Activated gamma-delta T cell treated with anti-CD3 and anti-CD28 coated beads, Interleukin-2, amount 50 U/mL, for 16 hours (primary cell): Measurements from ENCODE around the gene RABGAP1.

ENCODE experiments used
- DNase-seq: peaks from one replicate; pipeline ENCODE4 v3.0.0-alpha.2; 2020; ENCODE audit warnings: low read depth

The RABGAP1 gene

GRCh38 chr9:122944960-122945888, 4.4 kb downstream of the RABGAP1 start:
- no peak for DNase-seq

- no peak for DNase-seq
These were observed 5.7 kb downstream of the RABGAP1 start for GRCh38 chr9:122946461-122947005.

DNA sequence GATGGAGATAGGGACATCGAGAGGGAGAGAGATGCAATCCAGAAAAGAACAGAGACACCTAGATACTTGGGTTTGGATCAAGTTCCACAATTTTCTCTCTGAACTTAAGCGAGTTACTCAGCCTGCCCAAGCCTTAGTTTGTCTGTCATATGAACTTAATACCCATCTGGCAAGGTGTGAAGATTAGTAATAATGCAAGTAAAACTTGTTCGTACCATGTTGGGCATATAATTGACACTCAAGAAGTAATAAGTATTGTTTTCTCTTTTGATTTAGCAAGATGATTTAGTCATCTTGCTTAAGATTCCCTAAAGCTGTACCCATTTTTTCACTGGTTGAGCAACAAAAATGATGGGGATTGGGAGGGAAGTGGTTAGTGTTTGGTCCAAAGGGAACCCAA, 7.5 kb downstream of the RABGAP1 start:
- no peak for DNase-seq

GRCh38 chr9:122949696-122950095, 8.9 kb downstream of the RABGAP1 start:
- DNase-seq = no peak

DNA sequence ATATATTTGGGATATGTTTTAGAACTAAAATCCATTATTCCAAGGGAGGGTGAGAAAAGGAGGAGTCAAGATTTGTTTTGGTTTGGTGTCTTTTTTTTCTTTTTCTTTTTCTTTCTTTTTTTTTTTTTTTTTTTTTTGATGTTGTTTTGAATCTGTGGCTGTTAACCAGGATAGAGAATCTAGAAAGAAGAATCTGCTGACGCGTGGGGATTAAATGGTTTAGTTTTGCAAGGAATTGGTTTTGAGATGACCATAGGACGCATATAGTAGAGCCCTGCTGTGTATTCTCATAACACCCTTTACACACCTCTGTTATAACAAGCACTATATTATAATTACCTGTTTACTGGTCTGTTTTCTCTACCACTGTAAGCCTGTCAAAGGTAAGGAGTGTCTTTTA, 9.4 kb downstream of the RABGAP1 start:
- DNase-seq = no peak

GRCh38 chr9:122951056-122951455, 10.2 kb downstream of the RABGAP1 start:
- no peak for DNase-seq

DNA sequence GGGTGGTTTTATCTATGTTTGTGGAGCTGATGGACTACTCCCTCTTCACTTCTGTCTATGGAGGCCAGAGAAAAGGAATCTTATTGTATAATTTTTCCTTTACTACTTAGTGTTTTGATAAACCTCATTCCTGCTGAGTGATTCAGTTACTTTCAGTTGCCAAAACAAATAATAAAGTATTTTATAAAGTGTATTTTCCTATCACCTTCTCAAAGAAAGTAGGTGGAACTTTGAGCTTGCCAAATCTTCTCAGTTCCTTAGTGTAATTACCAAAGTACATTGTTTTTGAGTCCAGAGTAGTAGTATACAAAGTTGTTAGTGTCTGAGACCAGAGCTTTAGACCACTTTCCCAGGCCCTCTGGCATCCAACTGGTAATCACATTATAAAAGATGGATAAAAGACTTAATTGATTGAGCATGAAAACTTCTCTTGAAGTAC, 13.5 kb downstream of the RABGAP1 start:
- DNase-seq = no peak

DNA sequence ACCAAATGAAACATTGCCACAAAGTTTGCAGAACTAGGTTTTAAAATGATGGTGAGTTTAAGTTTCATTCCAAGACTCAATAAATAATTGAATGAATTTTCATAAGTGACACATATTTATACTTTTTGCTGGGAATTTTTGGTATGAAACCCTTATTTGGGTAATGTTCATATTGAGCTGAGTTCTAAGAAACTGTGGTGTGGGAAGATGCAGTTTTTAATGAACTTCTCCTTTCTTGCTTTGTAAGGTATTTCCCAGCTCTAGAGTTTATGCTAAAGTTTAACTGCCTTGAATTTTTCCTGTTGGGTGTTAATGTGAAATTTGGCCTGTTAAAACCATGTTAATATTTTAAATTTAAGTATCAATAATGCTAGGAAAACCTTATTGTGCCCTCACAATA, 15.1 kb downstream of the RABGAP1 start:
- no peak for DNase-seq

GRCh38 chr9:122961139-122961538, 20.3 kb downstream of the RABGAP1 start:
- no peak for DNase-seq

DNA sequence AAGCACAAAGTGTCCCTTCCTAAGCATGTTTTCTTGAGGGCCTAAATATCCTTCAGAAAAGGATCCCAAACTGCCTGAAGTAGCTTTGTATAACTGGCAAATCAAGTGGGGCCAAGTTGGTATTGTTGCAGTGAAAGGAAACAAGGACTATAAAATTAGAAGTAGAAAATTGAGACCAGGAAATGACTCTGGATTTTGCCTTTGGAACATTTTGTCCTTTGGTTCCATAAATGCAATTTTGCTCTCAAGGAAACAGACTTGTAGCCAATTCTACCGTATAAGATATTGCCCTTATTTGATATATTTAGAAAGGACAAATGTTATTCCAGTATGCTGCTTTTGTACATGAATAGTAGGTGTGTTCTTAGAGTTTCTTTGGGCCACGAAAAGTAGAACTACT, 34.4 kb downstream of the RABGAP1 start:
- no peak for DNase-seq

DNA sequence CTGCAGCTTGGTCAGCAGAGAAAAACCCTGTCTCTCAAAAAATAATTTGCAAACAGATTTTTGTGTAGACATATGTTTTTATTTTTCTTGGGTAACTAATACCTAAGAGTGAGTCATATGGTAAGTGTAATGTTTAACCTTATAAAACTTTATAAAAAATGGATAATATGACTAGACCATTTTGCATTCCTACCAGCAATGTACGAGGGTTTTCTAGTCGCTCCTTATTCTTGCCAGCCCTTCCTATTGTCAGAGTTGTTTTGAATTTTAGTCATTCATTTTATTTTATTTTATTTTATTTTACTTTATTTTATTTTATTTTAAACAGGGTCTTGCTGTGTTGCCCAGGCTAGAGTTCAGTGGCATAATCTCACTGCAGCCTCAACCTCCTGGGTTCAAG, 37.8 kb downstream of the RABGAP1 start:
- DNase-seq = no peak

GRCh38 chr9:122986010-122986409, 45.2 kb downstream of the RABGAP1 start:
- no peak for DNase-seq

DNA sequence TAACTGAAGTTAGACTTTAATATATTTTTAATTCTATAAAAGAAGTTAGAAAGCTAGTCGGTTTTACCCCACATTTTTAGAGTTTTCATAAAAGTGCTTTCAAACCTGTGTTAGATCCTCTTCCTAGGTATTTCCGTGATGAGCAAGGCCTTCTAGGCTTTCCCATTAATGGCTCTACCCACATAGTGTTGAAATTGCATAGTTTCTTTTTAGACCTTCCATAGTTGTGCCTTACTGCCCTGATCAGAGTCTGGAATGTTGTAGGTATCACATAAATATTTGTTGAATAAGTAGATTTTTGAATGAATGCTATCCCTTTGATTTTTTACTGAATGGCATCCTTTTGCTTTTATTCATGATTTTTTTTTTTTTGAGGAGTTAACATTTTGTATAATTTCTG, 47.3 kb downstream of the RABGAP1 start:
- DNase-seq = no peak

GRCh38 chr9:122988920-122989621, 48.3 kb downstream of the RABGAP1 start:
- no peak for DNase-seq

- DNase-seq = no peak
These were observed 50.6 kb downstream of the RABGAP1 start for GRCh38 chr9:122991370-122991830.

- no peak for DNase-seq
These were observed 55.8 kb downstream of the RABGAP1 start for GRCh38 chr9:122996586-122996985.

DNA sequence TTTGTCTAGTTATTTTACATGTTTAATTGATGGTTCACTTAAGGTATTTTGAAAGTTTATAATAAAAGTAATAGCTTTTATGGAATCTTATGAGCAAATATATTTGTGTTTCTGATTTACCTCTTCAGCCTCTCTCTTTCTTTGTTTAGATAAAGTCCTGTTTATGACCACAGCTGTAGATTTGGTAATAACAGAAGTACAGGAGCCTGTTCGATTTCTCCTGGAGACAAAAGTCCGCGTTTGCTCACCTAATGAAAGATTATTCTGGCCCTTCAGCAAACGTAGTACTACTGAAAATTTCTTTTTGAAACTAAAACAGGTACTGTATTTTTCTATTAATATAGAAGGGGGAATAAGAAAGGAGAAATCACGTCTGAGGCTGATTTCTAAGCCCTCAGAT, 57.6 kb downstream of the RABGAP1 start:
- no peak for DNase-seq

- no peak for DNase-seq
These were observed 59.7 kb downstream of the RABGAP1 start for GRCh38 chr9:123000371-123001068.

- no peak for DNase-seq
These were observed 61.9 kb downstream of the RABGAP1 start for GRCh38 chr9:123002754-123003153.

DNA sequence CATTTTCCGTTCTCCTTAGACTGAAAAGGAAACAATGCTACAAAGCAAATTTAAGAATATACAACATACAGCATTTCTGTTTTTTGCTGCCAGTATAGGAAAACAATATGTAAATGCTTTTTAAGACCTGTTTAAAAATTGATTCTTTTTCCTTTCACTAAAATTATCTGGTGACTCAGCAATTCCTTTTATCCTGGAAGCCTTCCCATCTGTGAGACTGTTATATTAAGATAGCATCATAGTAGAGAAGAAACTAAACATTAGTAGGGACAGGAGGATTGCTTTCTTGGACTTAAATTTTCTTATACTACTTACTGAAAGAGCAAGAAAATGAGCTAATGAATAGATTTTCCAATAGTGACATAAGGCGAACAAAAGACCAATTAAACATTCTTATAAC, 62.6 kb downstream of the RABGAP1 start:
- no peak for DNase-seq

GRCh38 chr9:123005964-123006363, 65.1 kb downstream of the RABGAP1 start:
- DNase-seq = no peak

DNA sequence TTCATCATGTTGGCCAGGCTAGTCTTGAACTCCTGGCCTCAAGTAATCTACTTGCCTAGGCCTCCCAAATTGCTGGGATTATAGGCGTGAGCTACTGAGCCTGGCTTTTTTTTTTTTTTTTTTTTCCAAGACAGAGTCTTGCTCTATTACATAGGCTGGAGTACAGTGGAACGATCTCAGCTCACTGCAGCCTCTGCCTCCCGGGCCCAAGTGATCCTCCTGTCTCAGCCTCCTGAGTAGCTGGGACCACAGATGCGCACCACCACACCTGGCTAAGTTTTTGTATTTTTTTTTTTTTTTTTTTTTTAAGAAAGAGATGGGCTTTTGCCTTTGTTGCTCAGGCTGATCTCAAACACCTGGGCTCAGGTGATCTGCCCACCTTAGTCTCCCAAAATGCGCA, 66.4 kb downstream of the RABGAP1 start:
- DNase-seq = no peak
